ENCODE measurements around the gene TBC1D21. TPM values are rescaled to one million over a fixed set of nuclear protein-coding genes. Genes with fewer than 3 reads are reported as not detected.

Gene TBC1D21
- total and polyA plus RNA-seq, 9 of the 15 experiments (the other 6 are each of a cell fraction or from before 2014, with no cell fraction given) = not detected

DNA sequence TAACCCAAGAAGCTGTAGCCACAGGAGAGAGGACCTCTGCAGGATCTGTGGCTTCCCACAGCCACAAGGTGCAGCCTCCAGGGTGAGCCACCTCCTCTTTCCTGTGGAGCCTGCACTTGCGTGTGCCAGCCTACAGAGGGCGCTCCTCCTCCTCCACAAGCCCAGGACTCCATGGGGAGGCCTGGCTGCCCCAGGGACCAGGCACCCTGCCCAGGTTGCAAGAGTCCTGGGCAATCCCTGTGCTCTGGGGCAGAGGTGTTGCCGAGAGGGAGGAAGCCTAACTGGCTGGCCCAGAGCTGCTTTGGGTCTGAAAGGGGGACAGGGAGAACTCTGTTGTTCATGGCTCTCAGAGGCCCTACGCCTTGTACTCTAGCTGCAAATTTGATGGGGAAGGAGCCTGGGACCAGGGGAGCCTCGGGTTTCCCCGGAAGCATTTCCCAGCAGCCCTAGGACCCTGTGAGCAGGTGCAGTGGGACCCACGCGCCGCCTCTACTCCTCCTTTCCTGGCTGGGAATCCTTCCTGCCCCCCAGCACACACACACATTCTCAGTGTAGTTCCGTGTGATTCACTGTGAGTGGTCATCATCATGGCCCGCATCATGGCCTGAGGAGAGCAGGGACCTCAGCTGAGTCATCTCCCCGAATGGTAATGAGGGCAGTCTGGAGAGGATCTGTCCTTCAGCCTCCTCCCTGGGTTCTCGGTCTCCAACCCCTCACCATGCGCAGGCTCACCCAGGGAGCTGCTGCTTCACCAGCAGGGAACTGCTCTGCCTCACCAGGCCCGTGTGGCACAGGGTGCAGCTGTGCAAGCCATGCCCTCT lies 24.3 kb downstream of the TBC1D21 start:
- Histone ChIP-seq H3K9me1 (ENCODE audit: control insufficient read depth, insufficient read depth, low read length) (no peaks in the 10 kb centered on the region), H3K9me3 (replicated peaks; ENCODE audit: control insufficient read depth, insufficient read depth, low read depth, low read length) (no peaks in the 10 kb centered on the region), H3K27me3 (ENCODE audit: control insufficient read depth in 2 of 2, insufficient read depth in 2 of 2, low read length in 2 of 2) (peaks cover 7 to 65% of the 10 kb centered on the region in 2 experiments; a peak in 4 of 5 replicates), H3K27ac (ENCODE audit: extremely low read depth, low read depth, low read length) (no peak overlapping the region), H3K4me2 (ENCODE audit: insufficient read depth, low read length) (no peak overlapping the region), H3K79me2 (ENCODE audit: control insufficient read depth, insufficient read depth, low read length) (no peaks in the 10 kb centered on the region), H4K20me1 (replicated peaks; ENCODE audit: control insufficient read depth, insufficient read depth, low read length) (no peaks in the 10 kb centered on the region; the same call in none of the 2 replicates), H3K4me1 (replicated peaks in 1 of 2; ENCODE audit: control insufficient read depth in 2 of 2, insufficient read depth in 2 of 2, low read length in 2 of 2) (peaks cover 0 to 3% of the 10 kb centered on the region in 2 experiments; a peak in 1 of 5 replicates), H3K36me3 (ENCODE audit: control insufficient read depth, insufficient read depth, low read length) (no peaks in the 10 kb centered on the region), H3K9ac (ENCODE audit: insufficient read depth in 1 of 2, low read depth in 2 of 2, low read length in 2 of 2) (peak overlapping the region in 1 of 2 experiments; percentile 40; a peak in 1 of 4 replicates), H3K4me3 (no peak overlapping the region), H2AFZ (ENCODE audit: low read depth, low read length) (no peak overlapping the region)
- POLR2A ChIA-PET = no interaction called here
- intact Hi-C loops (cut with micrococcal nuclease) (loop anchor here (1.0 kb wide), 1 partner anchor 67 kb away; no protein-coding TSS in a partner anchor), in situ Hi-C loops (cut with MboI) (no loop called here)
- no TSS peak for BruUV-seq (replicated peaks)
- WGBS (ENCODE audit: insufficient coverage, low coverage, missing lambda C conversion rate) = 10% methylated on average over 13 of the region's 15 CpGs
- DNase-seq (ENCODE audit: extremely low read depth in 1 of 4, low spot score in 3 of 4) = peak; percentile 73 to 94 (median 90)
- ATAC-seq = peak; percentile 99
- CTCF ChIA-PET (ENCODE audit: low intra/inter-chr PET ratio) = interaction anchor here (0.8 kb wide), 1 partner anchor 69 kb away, joined by 3 read pairs; no protein-coding TSS in a partner anchor
- peak; percentile 78 for FAIRE-seq
- no peak for TF ChIP-seq IFI16 (CRISPR knock-in tag; IDR thresholded peaks at IDR 0.05)
- no peak for TF ChIP-seq POLR2H (tag; IDR thresholded peaks at IDR 0.05; ENCODE audit: low read depth)
- TF ChIP-seq MTF1 (CRISPR knock-in tag; IDR thresholded peaks at IDR 0.05; ENCODE audit: borderline replicate concordance) = no peak
- TF ChIP-seq, protein P1, sequence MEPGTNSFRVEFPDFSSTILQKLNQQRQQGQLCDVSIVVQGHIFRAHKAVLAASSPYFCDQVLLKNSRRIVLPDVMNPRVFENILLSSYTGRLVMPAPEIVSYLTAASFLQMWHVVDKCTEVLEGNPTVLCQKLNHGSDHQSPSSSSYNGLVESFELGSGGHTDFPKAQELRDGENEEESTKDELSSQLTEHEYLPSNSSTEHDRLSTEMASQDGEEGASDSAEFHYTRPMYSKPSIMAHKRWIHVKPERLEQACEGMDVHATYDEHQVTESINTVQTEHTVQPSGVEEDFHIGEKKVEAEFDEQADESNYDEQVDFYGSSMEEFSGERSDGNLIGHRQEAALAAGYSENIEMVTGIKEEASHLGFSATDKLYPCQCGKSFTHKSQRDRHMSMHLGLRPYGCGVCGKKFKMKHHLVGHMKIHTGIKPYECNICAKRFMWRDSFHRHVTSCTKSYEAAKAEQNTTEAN (CRISPR knock-in tag; IDR thresholded peaks at IDR 0.05) = no peak
- TF ChIP-seq RAD21 (CRISPR knock-in tag; conservative IDR thresholded peaks at IDR 0.05 in 1 of 2, IDR thresholded peaks at IDR 0.05 in 1 of 2) = peak in 1 of 2 experiments; percentile 61; a peak in 3 of 4 replicates
- TF ChIP-seq, protein P2, sequence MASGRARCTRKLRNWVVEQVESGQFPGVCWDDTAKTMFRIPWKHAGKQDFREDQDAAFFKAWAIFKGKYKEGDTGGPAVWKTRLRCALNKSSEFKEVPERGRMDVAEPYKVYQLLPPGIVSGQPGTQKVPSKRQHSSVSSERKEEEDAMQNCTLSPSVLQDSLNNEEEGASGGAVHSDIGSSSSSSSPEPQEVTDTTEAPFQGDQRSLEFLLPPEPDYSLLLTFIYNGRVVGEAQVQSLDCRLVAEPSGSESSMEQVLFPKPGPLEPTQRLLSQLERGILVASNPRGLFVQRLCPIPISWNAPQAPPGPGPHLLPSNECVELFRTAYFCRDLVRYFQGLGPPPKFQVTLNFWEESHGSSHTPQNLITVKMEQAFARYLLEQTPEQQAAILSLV (tag; IDR thresholded peaks at IDR 0.05) = no peak
- peak; percentile 61; the same call in 1 of the 2 replicates for TF ChIP-seq RB1 (IDR thresholded peaks at IDR 0.05; ENCODE audit: low read depth)
- TF ChIP-seq TBP (optimal IDR thresholded peaks at IDR 0.05; ENCODE audit: low read depth, low read length) = no peak
- TF ChIP-seq HNRNPL (IDR thresholded peaks at IDR 0.05; ENCODE audit: low read depth, low read length) = no peak
- TF ChIP-seq ZBTB17 (CRISPR knock-in tag; IDR thresholded peaks at IDR 0.05) = no peak
- no peak for TF ChIP-seq ZBTB8A (IDR thresholded peaks at IDR 0.05; ENCODE audit: partially characterized antibody)
- 0 out of 3 replicates have a peak, but pooled peaks of 1 of the 2 experiments have one; percentile 39 for TF ChIP-seq CBX3 (IDR thresholded peaks at IDR 0.05; ENCODE audit: borderline replicate concordance in 1 of 2, low read length in 2 of 2)
- no peak for TF ChIP-seq ZNF77 (CRISPR knock-in tag; IDR thresholded peaks at IDR 0.05)
- TF ChIP-seq RBM22 (IDR thresholded peaks at IDR 0.05; ENCODE audit: low read depth, low read length, poor library complexity, severe bottlenecking) = no peak
- TF ChIP-seq, protein P3, sequence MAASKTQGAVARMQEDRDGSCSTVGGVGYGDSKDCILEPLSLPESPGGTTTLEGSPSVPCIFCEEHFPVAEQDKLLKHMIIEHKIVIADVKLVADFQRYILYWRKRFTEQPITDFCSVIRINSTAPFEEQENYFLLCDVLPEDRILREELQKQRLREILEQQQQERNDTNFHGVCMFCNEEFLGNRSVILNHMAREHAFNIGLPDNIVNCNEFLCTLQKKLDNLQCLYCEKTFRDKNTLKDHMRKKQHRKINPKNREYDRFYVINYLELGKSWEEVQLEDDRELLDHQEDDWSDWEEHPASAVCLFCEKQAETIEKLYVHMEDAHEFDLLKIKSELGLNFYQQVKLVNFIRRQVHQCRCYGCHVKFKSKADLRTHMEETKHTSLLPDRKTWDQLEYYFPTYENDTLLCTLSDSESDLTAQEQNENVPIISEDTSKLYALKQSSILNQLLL (CRISPR knock-in tag; IDR thresholded peaks at IDR 0.05; ENCODE audit: borderline replicate concordance) = no peak
- no peak for TF ChIP-seq ZNF239 (CRISPR knock-in tag; IDR thresholded peaks at IDR 0.05)
- TF ChIP-seq ZNF584 (CRISPR knock-in tag; IDR thresholded peaks at IDR 0.05; ENCODE audit: low read depth) = no peak

All from K562 (cell line).